Thyroid gland (tissue), 4 donors: Measurements from ENCODE around the gene OR13F1. TPM values are rescaled to one million over a fixed set of nuclear protein-coding genes. Genes with fewer than 3 reads are reported as not detected.

Experiments
- DNase-seq, 2 donors: peaks; one replicate each; pipeline ENCODE4 v3.0.0-alpha.2; 2019
- H3K27ac ChIP-seq, 3 donors: fragments of 200-600 bp; sonication (generic); 1 replicate in 2 of 3; 2 replicates in 1 of 3; pipeline ENCODE4 v1.5.1; 2016 to 2019; ENCODE audit warnings: mild to moderate bottlenecking in 1 of 3, moderate library complexity in 1 of 3
- H3K27me3 ChIP-seq: fragments of 200-600 bp; sonication (generic); one replicate; pipeline ENCODE4 v1.5.1; 2019
- H3K36me3 ChIP-seq, 2 donors: fragments of 200-600 bp; sonication (generic); one replicate each; pipeline ENCODE4 v1.5.1; 2016 to 2019
- H3K4me1 ChIP-seq, 2 donors: fragments of 200-600 bp; sonication (generic); one replicate each; pipeline ENCODE4 v1.5.1; 2017 to 2019
- H3K4me3 ChIP-seq, 3 donors: fragments of 200-600 bp; sonication (generic); replicated peaks in 1 of 3; 1 replicate in 2 of 3; 2 replicates in 1 of 3; pipeline ENCODE4 v1.5.1; 2016; ENCODE audit warnings: mild to moderate bottlenecking in 1 of 3
- H3K9me3 ChIP-seq: fragments of 200-600 bp; sonication (generic); one replicate; pipeline ENCODE4 v1.5.1; 2017
- CTCF ChIP-seq, 6 experiments: fragments of 200-600 bp in 3 of 6; fragments of 450-650 bp in 3 of 6; sonication (generic) in 3 of 6; IDR thresholded peaks; one replicate each; pipeline ENCODE4 v1.5.1; 2016 to 2019; ENCODE audit warnings: antibody characterized with exemption in 6 of 6, mild to moderate bottlenecking in 2 of 6, inconsistent platforms in 1 of 6, moderate library complexity in 1 of 6
- POLR2A ChIP-seq, 2 donors: fragments of 450-650 bp; IDR thresholded peaks; one replicate each; pipeline ENCODE4 v1.6.1; 2017; ENCODE audit warnings: antibody characterized with exemption in 2 of 2, mild to moderate bottlenecking in 2 of 2, moderate library complexity in 1 of 2
- WGBS, 2 donors: methylation state at CpG; one replicate each; pipeline ENCODE4 v1.1.5; 2017; 5-methylcytosine and 5-hydroxymethylcytosine counted together
- intact Hi-C: fragments of 100-400 bp; cut with DNase I; formaldehyde crosslinking; loops from one replicate; pipeline ENCODE4 v1.15.1; 2023
- total RNA-seq, 4 donors: library from RNA; depleted of rRNA; stranded (reverse); fragments of >200 nt; gene quantifications; one replicate each; pipeline ENCODE4 v1.2.3, GENCODE V29; 2016

Gene OR13F1
- total RNA-seq, 4 donors from 2014 or later: not detected

- intact Hi-C loops: no loop called here
- no peak for DNase-seq
- H3K4me1 ChIP-seq: no peaks in the 10 kb centered on the region
- H3K27ac ChIP-seq: no peak overlapping the region
- no peak overlapping the region for H3K4me3 ChIP-seq
- WGBS, 2 donors: 43 to 49% methylated on average over 1 of the region's 1 CpG
- no peaks in the 10 kb centered on the region for H3K36me3 ChIP-seq
- no peaks in the 10 kb centered on the region for H3K27me3 ChIP-seq
- no peaks in the 10 kb centered on the region for H3K9me3 ChIP-seq
- no peak for TF ChIP-seq POLR2A (IDR thresholded peaks at IDR 0.05)
- no peak for TF ChIP-seq CTCF (IDR thresholded peaks at IDR 0.05)
These were observed 49.2 kb downstream of the OR13F1 start for GRCh38 chr9:104553261-104553660.

Other genes with a start within 250 kb of the OR13F1 start
- under 1 TPM in 2 of 4 donors, not detected in 2; 0.56 to 0.68 TPM for gene OR13C4, start 22.9 kb downstream of the OR13F1 start, total RNA-seq
- gene OR13C3, start 32.6 kb downstream of the OR13F1 start, total RNA-seq: under 1 TPM in 1 of 4 donors, not detected in 3; 0.40 TPM
- not detected for gene OR13C8, start 64.9 kb downstream of the OR13F1 start, total RNA-seq
- not detected for gene OR13C5, start 95.2 kb downstream of the OR13F1 start, total RNA-seq
- 1 to 10 TPM in 1 of 4 donors, not detected in 3; 2.4 TPM for gene OR13C2, start 101.4 kb downstream of the OR13F1 start, total RNA-seq
- gene OR13C9, start 113.9 kb downstream of the OR13F1 start, total RNA-seq: not detected
- gene OR13D1, start 190.3 kb downstream of the OR13F1 start, total RNA-seq: not detected
- 10 to 100 TPM; 23.9 to 38.2 (median 28.8) TPM for gene NIPSNAP3A, start 243.4 kb downstream of the OR13F1 start, total RNA-seq